Pancreas (tissue), 10 donors: ENCODE results near the gene NOL9. TPM values are rescaled to one million over a fixed set of nuclear protein-coding genes. Genes with fewer than 3 reads are reported as not detected.
A peak's percentile ranks its signal among the peaks of the same experiment; 100 is the strongest.

ENCODE experiments used
- ATAC-seq, 4 donors: fragments of 200-7000 bp; cut with Tn5 transposase; one replicate each; pipeline versions ENCODE4 v1.8.0 to v1.9.1; 2020; ENCODE audit warnings: mild to moderate bottlenecking in 4 of 4, moderate library complexity in 4 of 4
- DNase-seq, 6 donors: peaks; one replicate each; pipeline ENCODE4 v3.0.0-alpha.2; 2020
- FAIRE-seq: peaks from 2 replicates; lab custom pipeline; 2012; peaks lifted over from hg19 to GRCh38; lab: Jason Lieb, UNC
- H3K27ac ChIP-seq, 4 donors: fragments of 200-600 bp; sonication (generic); 1 replicate in 3 of 4; 2 replicates in 1 of 4; pipeline versions ENCODE4 v1.5.0 to v1.8.0; 2020
- H3K27me3 ChIP-seq, 4 donors: fragments of 200-600 bp; one replicate each; pipeline ENCODE4 v1.8.0; 2021
- H3K36me3 ChIP-seq, 3 donors: fragments of 200-600 bp; sonication (generic) in 1 of 3; one replicate each; pipeline versions ENCODE4 v1.5.0 to v1.8.0; 2020 to 2021
- H3K4me1 ChIP-seq, 3 donors: fragments of 200-600 bp; one replicate each; pipeline ENCODE4 v1.8.0; 2021
- H3K4me3 ChIP-seq, 4 donors: fragments of 200-600 bp; sonication (generic) in 2 of 4; one replicate each; pipeline versions ENCODE4 v1.5.0 to v1.8.0; 2020 to 2021
- H3K9me3 ChIP-seq, 4 donors: fragments of 200-600 bp; one replicate each; pipeline ENCODE4 v1.8.0; 2021
- WGBS, 2 donors: extraction: QIAGEN DNeasy Blood & Tissue Kit; methylation state at CpG; one replicate each; pipeline ENCODE4 v1.1.7; 2013; 5-methylcytosine and 5-hydroxymethylcytosine counted together
- intact Hi-C, 3 donors: fragments of 100-400 bp; cut with DNase I; formaldehyde crosslinking; loops; one replicate each; pipeline versions ENCODE4 v1.11.1 to v1.14.2; 2022
- polyA plus RNA-seq, 2 donors: library from polyadenylated mRNA; stranded (reverse); fragments of 200-250 nt; gene quantifications; one replicate each; pipeline ENCODE4 v1.2.3, GENCODE V29; 2013
- total RNA-seq, 6 donors: library from RNA; stranded (reverse); fragmentation: NEBNext Ultra II Directional in 4 of 6; extraction: Animal tissue kit (Norgen Biotek cat#: 25700) in 4 of 6; gene quantifications; one replicate each; pipeline versions ENCODE4 v1.2.1 to v1.2.4, GENCODE V29; 2021 to 2023
- TF ChIP-seq, protein P1 (sequence below), 4 donors: fragments of 200-600 bp; sonication (generic) in 3 of 4; IDR thresholded peaks; one replicate each; pipeline versions ENCODE4 v1.5.0 to v1.8.0; 2021; ENCODE audit warnings: antibody characterized with exemption in 4 of 4
- donor health status: healthy with polysubstance abuse.
- donor health status: DM: no; HTN: no; CAD: no; lungs with moderate emphysema.
- donor health status: DM: no; HTN: no; CAD: no.
- donor health status: control.
- donor health status: control.
- donor health status: Bipolar disorder and iron deficiency.
- donor health status: DM: yes; HTN: yes; CAD: no.
- donor health status: DM: no; HTN: no; CAD: no.
- donor health status: DM: no; HTN: no; CAD: no.
- donor health status: DM: yes; HTN: yes; CAD: no.

NOL9 gene
- total and polyA plus RNA-seq, 8 donors = 7.5 to 15.1 (median 11.4) TPM

- no peaks in the 10 kb centered on the region for H3K27me3 ChIP-seq
- no peaks in the 10 kb centered on the region for H3K9me3 ChIP-seq
- peak overlapping the region; percentile 64 to 89 (median 74) for H3K4me3 ChIP-seq
- peak; percentile 39 to 54 (median 50) for ATAC-seq
- DNase-seq = no peak
- H3K4me1 ChIP-seq = peaks cover 19 to 21% (median 21%) of the 10 kb centered on the region in 3 donors
- intact Hi-C loops = no loop called here
- H3K27ac ChIP-seq = peak overlapping the region; percentile 85 to 93 (median 90)
- FAIRE-seq = no peak
- WGBS, 2 donors = 0 to 1% methylated on average over 21 to 30 of the region's 30 CpGs
- TF ChIP-seq, protein P1, sequence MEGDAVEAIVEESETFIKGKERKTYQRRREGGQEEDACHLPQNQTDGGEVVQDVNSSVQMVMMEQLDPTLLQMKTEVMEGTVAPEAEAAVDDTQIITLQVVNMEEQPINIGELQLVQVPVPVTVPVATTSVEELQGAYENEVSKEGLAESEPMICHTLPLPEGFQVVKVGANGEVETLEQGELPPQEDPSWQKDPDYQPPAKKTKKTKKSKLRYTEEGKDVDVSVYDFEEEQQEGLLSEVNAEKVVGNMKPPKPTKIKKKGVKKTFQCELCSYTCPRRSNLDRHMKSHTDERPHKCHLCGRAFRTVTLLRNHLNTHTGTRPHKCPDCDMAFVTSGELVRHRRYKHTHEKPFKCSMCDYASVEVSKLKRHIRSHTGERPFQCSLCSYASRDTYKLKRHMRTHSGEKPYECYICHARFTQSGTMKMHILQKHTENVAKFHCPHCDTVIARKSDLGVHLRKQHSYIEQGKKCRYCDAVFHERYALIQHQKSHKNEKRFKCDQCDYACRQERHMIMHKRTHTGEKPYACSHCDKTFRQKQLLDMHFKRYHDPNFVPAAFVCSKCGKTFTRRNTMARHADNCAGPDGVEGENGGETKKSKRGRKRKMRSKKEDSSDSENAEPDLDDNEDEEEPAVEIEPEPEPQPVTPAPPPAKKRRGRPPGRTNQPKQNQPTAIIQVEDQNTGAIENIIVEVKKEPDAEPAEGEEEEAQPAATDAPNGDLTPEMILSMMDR (IDR thresholded peaks at IDR 0.05) = no peak
- no peaks in the 10 kb centered on the region for H3K36me3 ChIP-seq
Measured at GRCh38 chr1:6580119-6580592, 25.8 kb upstream of the NOL9 start.

GRCh38 chr1:6579374-6580118, 25.2 kb upstream of the NOL9 start, which contains the start of gene ZBTB48:
Gene ZBTB48 (plus strand): TSS chr1:6579994. CDS start chr1:6580610, 616 bp downstream.
- Histone ChIP-seq H3K9me3 (no peaks in the 10 kb centered on the region), H3K27me3 (no peaks in the 10 kb centered on the region), H3K36me3 (no peaks in the 10 kb centered on the region), H3K4me1 (peaks cover 19 to 21% (median 21%) of the 10 kb centered on the region in 3 donors), H3K27ac (peak within 1 kb of the TSS; percentile 85 to 93 (median 90)), H3K4me3 (peak within 1 kb of the TSS; percentile 64 to 89 (median 74))
- intact Hi-C loops = no loop called here
- peak; percentile 99 to 100 (median 100) for DNase-seq
- peak; percentile 95 for FAIRE-seq
- peak; percentile 95 to 98 (median 96) for ATAC-seq
- TF ChIP-seq, protein P1 (IDR thresholded peaks at IDR 0.05) = no peak
- WGBS, 2 donors = 9% methylated on average over 56 to 58 of the region's 58 CpGs

DNA sequence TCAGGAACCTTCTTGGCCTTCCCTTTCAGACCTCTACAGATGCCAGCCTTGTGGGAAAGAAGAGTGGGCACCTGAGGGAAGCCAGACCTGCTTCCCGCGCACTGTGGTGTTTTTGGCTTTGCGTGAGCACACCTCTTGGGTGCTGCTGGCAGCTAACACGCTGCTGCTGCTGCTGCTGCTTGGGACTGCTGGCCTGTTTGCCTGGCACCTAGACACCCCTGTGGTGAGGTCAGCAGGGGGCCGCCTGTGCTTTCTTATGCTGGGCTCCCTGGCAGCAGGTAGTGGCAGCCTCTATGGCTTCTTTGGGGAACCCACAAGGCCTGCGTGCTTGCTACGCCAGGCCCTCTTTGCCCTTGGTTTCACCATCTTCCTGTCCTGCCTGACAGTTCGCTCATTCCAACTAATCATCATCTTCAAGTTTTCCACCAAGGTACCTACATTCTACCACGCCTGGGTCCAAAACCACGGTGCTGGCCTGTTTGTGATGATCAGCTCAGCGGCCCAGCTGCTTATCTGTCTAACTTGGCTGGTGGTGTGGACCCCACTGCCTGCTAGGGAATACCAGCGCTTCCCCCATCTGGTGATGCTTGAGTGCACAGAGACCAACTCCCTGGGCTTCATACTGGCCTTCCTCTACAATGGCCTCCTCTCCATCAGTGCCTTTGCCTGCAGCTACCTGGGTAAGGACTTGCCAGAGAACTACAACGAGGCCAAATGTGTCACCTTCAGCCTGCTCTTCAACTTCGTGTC, 24.5 kb upstream of the NOL9 start:
- DNase-seq (peak in 2 of 6 donors; percentile 31 to 64), FAIRE-seq (no peak), ATAC-seq (no peak)
- Histone ChIP-seq H3K27me3 (no peaks in the 10 kb centered on the region), H3K27ac (peak overlapping the region; percentile 85 to 93 (median 90)), H3K4me1 (peaks cover 19 to 21% (median 21%) of the 10 kb centered on the region in 3 donors), H3K36me3 (no peaks in the 10 kb centered on the region), H3K9me3 (no peaks in the 10 kb centered on the region), H3K4me3 (peak overlapping the region in 2 of 4 donors; percentile 78 to 89)
- TF ChIP-seq, protein P1 (IDR thresholded peaks at IDR 0.05) = no peak
- intact Hi-C loops = no loop called here
- WGBS, 2 donors = 83 to 88% methylated on average over 14 of the region's 14 CpGs

- Histone ChIP-seq H3K36me3 (no peaks in the 10 kb centered on the region), H3K4me3 (no peak overlapping the region), H3K4me1 (peaks cover 19 to 21% (median 21%) of the 10 kb centered on the region in 3 donors), H3K27me3 (no peaks in the 10 kb centered on the region), H3K27ac (no peak overlapping the region), H3K9me3 (no peaks in the 10 kb centered on the region)
- WGBS, 2 donors = 74 to 88% methylated on average over 6 of the region's 6 CpGs
- no peak for FAIRE-seq
- ATAC-seq = no peak
- no peak for DNase-seq
- intact Hi-C loops = no loop called here
- TF ChIP-seq, protein P1 (IDR thresholded peaks at IDR 0.05) = no peak
Measured at GRCh38 chr1:6577831-6578525, 23.7 kb upstream of the NOL9 start.
